ENCODE results near the gene GRIN2A.

The GRIN2A gene

GRCh38 chr16:10128397-10129258 lies 53.6 kb downstream of the GRIN2A start:
- no peak for DNase-seq

GRCh38 chr16:10126686-10127085 lies 55.5 kb downstream of the GRIN2A start:
- no peak for DNase-seq

- DNase-seq, result no peak
These were observed 59.1 kb downstream of the GRIN2A start for GRCh38 chr16:10123141-10123540.

- DNase-seq, result peak; percentile 17 to 53
These were observed 59.7 kb downstream of the GRIN2A start for GRCh38 chr16:10122546-10122945.

GRCh38 chr16:10121897-10122425 lies 60.3 kb downstream of the GRIN2A start:
- peak in 1 of 2 experiments; percentile 17 for DNase-seq

- no peak for DNase-seq
These were observed 60.7 kb downstream of the GRIN2A start for GRCh38 chr16:10121491-10121890.

- DNase-seq, result no peak
These were observed 61.3 kb downstream of the GRIN2A start for GRCh38 chr16:10120953-10121352.

- DNase-seq, result no peak
These were observed 67.8 kb downstream of the GRIN2A start for GRCh38 chr16:10114409-10114808.

- no peak for DNase-seq
These were observed 69.0 kb downstream of the GRIN2A start for GRCh38 chr16:10113248-10113647.

- DNase-seq, result no peak
These were observed 70.2 kb downstream of the GRIN2A start for GRCh38 chr16:10112021-10112420.

GRCh38 chr16:10111156-10111761 lies 71.0 kb downstream of the GRIN2A start:
- no peak for DNase-seq

- peak in 1 of 2 experiments; percentile 14 for DNase-seq
These were observed 71.7 kb downstream of the GRIN2A start for GRCh38 chr16:10110552-10110951.

- DNase-seq, result no peak
These were observed 75.1 kb downstream of the GRIN2A start for GRCh38 chr16:10107081-10107480.

GRCh38 chr16:10103700-10104099 lies 78.5 kb downstream of the GRIN2A start:
- no peak for DNase-seq

- DNase-seq, result no peak
These were observed 79.1 kb downstream of the GRIN2A start for GRCh38 chr16:10103118-10103517.

- DNase-seq, result no peak
These were observed 81.4 kb downstream of the GRIN2A start for GRCh38 chr16:10100829-10101228.

- DNase-seq, result no peak
These were observed 83.2 kb downstream of the GRIN2A start for GRCh38 chr16:10098991-10099390.

- DNase-seq, result no peak
These were observed 85.0 kb downstream of the GRIN2A start for GRCh38 chr16:10097271-10097670.

- no peak for DNase-seq
These were observed 88.7 kb downstream of the GRIN2A start for GRCh38 chr16:10093576-10093975.

GRCh38 chr16:10090816-10091215 lies 91.4 kb downstream of the GRIN2A start:
- no peak for DNase-seq

GRCh38 chr16:10088380-10088793 lies 93.8 kb downstream of the GRIN2A start:
- DNase-seq, result no peak

GRCh38 chr16:10087151-10087550 lies 95.1 kb downstream of the GRIN2A start:
- no peak for DNase-seq

GRCh38 chr16:10086620-10087019 lies 95.6 kb downstream of the GRIN2A start:
- DNase-seq, result peak in 1 of 2 experiments; percentile 8

Data from NCI-H524 (cell line).